ENCODE data around the gene TECPR2. TPM values are rescaled to one million over a fixed set of nuclear protein-coding genes. Genes with fewer than 3 reads are reported as not detected.
A peak's percentile ranks its signal among the peaks of the same experiment; 100 is the strongest.

Gene TECPR2
- total RNA-seq, 1 donor from 2014 or later = 19.9 TPM

- Mint-ChIP-seq H3K4me3 (ENCODE audit: unreplicated experiment) (peak overlapping the region; percentile 87), H3K27ac (ENCODE audit: unreplicated experiment) (no peak overlapping the region), H3K27me3 (ENCODE audit: low read depth, unreplicated experiment) (peaks cover 7% of the 10 kb centered on the region), H3K36me3 (ENCODE audit: low read depth, unreplicated experiment) (no peaks in the 10 kb centered on the region), H3K4me1 (ENCODE audit: low read depth, unreplicated experiment) (no peaks in the 10 kb centered on the region), H3K9me3 (ENCODE audit: unreplicated experiment) (no peaks in the 10 kb centered on the region)
- peak overlapping the region; percentile 97 for H3K4me2 ChIP-seq (ENCODE audit: low read length)
- H3K9ac ChIP-seq (ENCODE audit: low read length) = peak overlapping the region; percentile 72
- H3K4me3 ChIP-seq (ENCODE audit: insufficient read depth, low read depth, low read length) = peak overlapping the region; percentile 59
- peak overlapping the region; percentile 99 for H2AFZ ChIP-seq (ENCODE audit: low read depth, low read length)
- H3K27ac ChIP-seq (ENCODE audit: low read depth, low read length) = no peak overlapping the region
- FAIRE-seq (no peak), DNase-seq (ENCODE audit: low read depth) (no peak)
- H3K36me3 ChIP-seq (ENCODE audit: insufficient read depth, low read length) = no peaks in the 10 kb centered on the region
- no peaks in the 10 kb centered on the region for H4K20me1 ChIP-seq (ENCODE audit: insufficient read depth, low read length)
- H3K9me3 ChIP-seq (ENCODE audit: insufficient read depth, low read depth, low read length) = no peaks in the 10 kb centered on the region
- no peaks in the 10 kb centered on the region for H3K27me3 ChIP-seq (ENCODE audit: insufficient read depth, low read length)
- TF ChIP-seq CTCF (IDR thresholded peaks at IDR 0.05; ENCODE audit: insufficient read depth, low read depth, low read length) = peak; percentile 40
- no peak for TF ChIP-seq EZH2 (IDR thresholded peaks at IDR 0.05; ENCODE audit: insufficient read depth, low read length)
- no peaks in the 10 kb centered on the region for H3K79me2 ChIP-seq (ENCODE audit: insufficient read depth, low read length)
- peaks cover 4% of the 10 kb centered on the region for H3K4me1 ChIP-seq (ENCODE audit: insufficient read depth, low read length)
Measured at GRCh38 chr14:102516531-102517391, 154.0 kb downstream of the TECPR2 start.

GRCh38 chr14:102517392-102518062, 154.8 kb downstream of the TECPR2 start:
- no peak overlapping the region for H3K27ac Mint-ChIP-seq (ENCODE audit: unreplicated experiment)
- no peak for DNase-seq (ENCODE audit: low read depth)

More at GRCh38 chr14:102517392-102518062, 154.8 kb downstream of the TECPR2 start:
- no peaks in the 10 kb centered on the region for H3K36me3 Mint-ChIP-seq (ENCODE audit: low read depth, unreplicated experiment)
- Histone ChIP-seq H3K27me3 (ENCODE audit: insufficient read depth, low read length) (no peaks in the 10 kb centered on the region), H3K9ac (ENCODE audit: low read length) (peak overlapping the region; percentile 72), H3K9me3 (ENCODE audit: insufficient read depth, low read depth, low read length) (no peaks in the 10 kb centered on the region), H3K79me2 (ENCODE audit: insufficient read depth, low read length) (no peaks in the 10 kb centered on the region), H3K36me3 (ENCODE audit: insufficient read depth, low read length) (no peaks in the 10 kb centered on the region), H3K27ac (ENCODE audit: low read depth, low read length) (no peak overlapping the region), H2AFZ (ENCODE audit: low read depth, low read length) (peak overlapping the region; percentile 99), H3K4me2 (ENCODE audit: low read length) (peak overlapping the region; percentile 97), H3K4me1 (ENCODE audit: insufficient read depth, low read length) (peaks cover 4% of the 10 kb centered on the region), H3K4me3 (ENCODE audit: insufficient read depth, low read depth, low read length) (peak overlapping the region; percentile 59), H4K20me1 (ENCODE audit: insufficient read depth, low read length) (no peaks in the 10 kb centered on the region)
- no peaks in the 10 kb centered on the region for H3K4me1 Mint-ChIP-seq (ENCODE audit: low read depth, unreplicated experiment)
- H3K27me3 Mint-ChIP-seq (ENCODE audit: low read depth, unreplicated experiment) = peaks cover 7% of the 10 kb centered on the region
- peak overlapping the region; percentile 80 for H3K4me3 Mint-ChIP-seq (ENCODE audit: unreplicated experiment)
- H3K9me3 Mint-ChIP-seq (ENCODE audit: unreplicated experiment) = no peaks in the 10 kb centered on the region
- TF ChIP-seq CTCF (IDR thresholded peaks at IDR 0.05; ENCODE audit: insufficient read depth, low read depth, low read length) = no peak
- no peak for TF ChIP-seq EZH2 (IDR thresholded peaks at IDR 0.05; ENCODE audit: insufficient read depth, low read length)
- FAIRE-seq = no peak

Measured in astrocyte (in vitro differentiated cells and primary cell).